SJSA1 (cell line): ENCODE measurements around the gene WSB2. TPM values are rescaled to one million over a fixed set of nuclear protein-coding genes. Genes with fewer than 3 reads are reported as not detected.

ENCODE experiments used
- DNase-seq, 2 experiments: peaks; one replicate each; pipeline ENCODE4 v3.0.0-alpha.2; 2015 to 2020; ENCODE audit warnings: low spot score in 2 of 2, low read depth in 1 of 2
- H3K27ac ChIP-seq: fragments of 250-450 bp; sonication (Bioruptor Pico); 2 replicates; pipeline ENCODE4 v1.5.1; 2020; ENCODE audit warnings: mild to moderate bottlenecking, moderate library complexity
- H3K27me3 ChIP-seq: fragments of 250-450 bp; sonication (Bioruptor Pico); replicated peaks from 2 replicates; pipeline ENCODE4 v1.5.1; 2020; ENCODE audit warnings: mild to moderate bottlenecking, moderate library complexity
- H3K36me3 ChIP-seq: fragments of 250-450 bp; sonication (Bioruptor Pico); 2 replicates; pipeline ENCODE4 v1.5.1; 2020; ENCODE audit warnings: mild to moderate bottlenecking
- H3K4me1 ChIP-seq: fragments of 250-450 bp; sonication (Bioruptor Pico); replicated peaks from 2 replicates; pipeline ENCODE4 v1.6.1; 2021; ENCODE audit warnings: mild to moderate bottlenecking
- H3K4me3 ChIP-seq: fragments of 250-450 bp; sonication (Bioruptor Pico); 2 replicates; pipeline ENCODE4 v1.5.1; 2020; ENCODE audit warnings: mild to moderate bottlenecking
- H3K9me3 ChIP-seq: fragments of 250-450 bp; sonication (Bioruptor Pico); replicated peaks from 2 replicates; pipeline ENCODE4 v1.5.1; 2020; ENCODE audit warnings: mild to moderate bottlenecking
- total RNA-seq: library from RNA; depleted of rRNA; stranded (reverse); fragments of >200 nt; shearing (Covaris generic); gene quantifications from 2 replicates; pipeline ENCODE4 v1.2.3, GENCODE V29; 2014; rRNA removed

Gene WSB2
- 160 and 164 TPM in 2 replicates for total RNA-seq

GRCh38 chr12:118061011-118061872 is at the start of gene WSB2:
WSB2 (minus strand) TSS chr12:118061179; CDS start chr12:118061048, 131 bp downstream.
- no peaks in the 10 kb centered on the region for H3K27me3 ChIP-seq
- peak; percentile 24 to 75 for DNase-seq

GRCh38 chr12:118109088-118109487 is 48.1 kb upstream of the WSB2 start:
- Histone ChIP-seq H3K4me1 (no peaks in the 10 kb centered on the region), H3K27me3 (no peaks in the 10 kb centered on the region), H3K9me3 (no peaks in the 10 kb centered on the region), H3K4me3 (no peak overlapping the region), H3K36me3 (no peaks in the 10 kb centered on the region), H3K27ac (no peak overlapping the region)
- DNase-seq = no peak

More at GRCh38 chr12:118061011-118061872, at the start of gene WSB2:
- Histone ChIP-seq H3K27ac (peak within 1 kb of the TSS; percentile 99), H3K4me3 (peak within 1 kb of the TSS; percentile 87), H3K9me3 (no peaks in the 10 kb centered on the region), H3K4me1 (peaks cover 52% of the 10 kb centered on the region), H3K36me3 (peaks cover 21% of the 10 kb centered on the region)

DNA sequence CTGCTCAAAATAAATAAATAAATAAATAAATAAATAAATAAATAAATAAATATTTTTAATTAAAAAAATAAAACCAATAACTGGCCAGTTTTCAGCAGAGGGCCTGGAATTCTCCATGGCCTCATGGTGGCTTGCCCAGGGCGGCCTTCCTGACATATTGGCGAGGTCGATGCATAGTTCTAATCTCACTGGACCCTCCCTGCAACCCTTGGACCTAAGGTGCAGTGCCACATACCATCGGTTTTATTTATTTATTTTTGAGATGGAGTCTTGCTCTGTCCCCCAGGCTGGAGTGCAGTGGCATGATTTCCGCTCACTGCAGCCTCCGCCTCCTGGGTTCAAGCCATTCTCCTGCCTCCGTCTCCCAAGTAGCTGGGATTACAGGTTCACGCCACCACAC is 46.7 kb upstream of the WSB2 start:
- Histone ChIP-seq H3K9me3 (no peaks in the 10 kb centered on the region), H3K36me3 (no peaks in the 10 kb centered on the region), H3K27ac (no peak overlapping the region), H3K4me1 (no peaks in the 10 kb centered on the region), H3K27me3 (no peaks in the 10 kb centered on the region), H3K4me3 (no peak overlapping the region)
- DNase-seq = no peak

- Histone ChIP-seq H3K36me3 (no peaks in the 10 kb centered on the region), H3K4me1 (no peaks in the 10 kb centered on the region), H3K9me3 (no peaks in the 10 kb centered on the region), H3K4me3 (no peak overlapping the region), H3K27ac (no peak overlapping the region), H3K27me3 (no peaks in the 10 kb centered on the region)
- no peak for DNase-seq
Measured at GRCh38 chr12:118107011-118107410, 46.0 kb upstream of the WSB2 start.

DNA sequence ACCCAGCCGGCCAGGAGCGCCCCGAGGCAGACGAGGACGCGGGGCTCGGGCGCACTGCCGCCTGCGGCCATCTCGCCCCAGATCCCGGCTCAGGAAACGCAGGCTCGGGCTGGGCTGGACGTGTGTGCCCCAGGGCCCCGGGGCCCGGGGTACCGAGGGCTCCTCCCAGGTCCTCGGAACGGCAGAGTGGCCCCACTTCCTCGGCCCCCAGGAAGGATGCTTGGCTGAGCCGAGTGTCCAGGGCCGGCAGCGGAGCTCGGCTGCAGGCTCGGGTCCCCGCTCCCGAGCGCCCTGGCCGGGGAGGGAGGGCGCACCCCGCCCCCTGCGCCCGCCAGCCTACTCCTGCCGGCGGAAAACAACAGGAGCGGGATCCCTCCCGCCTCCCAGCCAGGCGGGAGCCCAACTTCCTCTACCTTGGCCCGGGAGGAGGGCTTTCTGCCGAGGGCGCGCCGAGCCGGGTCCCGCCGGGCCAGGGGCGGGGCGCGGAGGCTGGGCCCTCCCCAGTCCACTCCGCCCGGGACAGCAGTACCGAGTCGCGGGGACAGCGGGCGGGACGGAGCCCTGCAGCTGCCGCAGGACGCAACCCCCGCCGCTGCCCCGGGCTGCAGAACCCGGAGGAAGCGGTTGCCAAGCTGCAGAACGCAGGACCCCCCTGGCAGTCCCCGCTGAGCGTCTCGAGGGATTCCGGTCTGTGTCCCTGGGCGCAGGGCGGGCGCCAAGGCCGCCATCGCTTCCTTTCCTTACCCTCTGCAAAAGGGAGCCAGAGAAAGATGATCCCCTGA is 42.8 kb upstream of the WSB2 start, which contains the start of gene VSIG10:
VSIG10 (minus strand) TSS at position 411 of the 782 bp plus-strand sequence; CDS start at position 71, 340 bp downstream.
- no peaks in the 10 kb centered on the region for H3K4me1 ChIP-seq
- peak within 1 kb of the TSS; percentile 70 for H3K4me3 ChIP-seq
- peak within 1 kb of the TSS; percentile 17; the same call in 1 of the 2 replicates for H3K27ac ChIP-seq
- no peaks in the 10 kb centered on the region for H3K27me3 ChIP-seq
- no peaks in the 10 kb centered on the region for H3K9me3 ChIP-seq
- no peaks in the 10 kb centered on the region for H3K36me3 ChIP-seq
- DNase-seq = peak; percentile 72 to 83

GRCh38 chr12:118103201-118103600 is 42.2 kb upstream of the WSB2 start:
- peak in 1 of 2 experiments; percentile 42 for DNase-seq
- no peaks in the 10 kb centered on the region for H3K36me3 ChIP-seq
- H3K27me3 ChIP-seq = no peaks in the 10 kb centered on the region
- no peaks in the 10 kb centered on the region for H3K4me1 ChIP-seq
- peak overlapping the region; percentile 70 for H3K4me3 ChIP-seq
- no peaks in the 10 kb centered on the region for H3K9me3 ChIP-seq
- H3K27ac ChIP-seq = 0 out of 2 replicates have a peak overlapping the region, but pooled peaks have one; percentile 17

DNA sequence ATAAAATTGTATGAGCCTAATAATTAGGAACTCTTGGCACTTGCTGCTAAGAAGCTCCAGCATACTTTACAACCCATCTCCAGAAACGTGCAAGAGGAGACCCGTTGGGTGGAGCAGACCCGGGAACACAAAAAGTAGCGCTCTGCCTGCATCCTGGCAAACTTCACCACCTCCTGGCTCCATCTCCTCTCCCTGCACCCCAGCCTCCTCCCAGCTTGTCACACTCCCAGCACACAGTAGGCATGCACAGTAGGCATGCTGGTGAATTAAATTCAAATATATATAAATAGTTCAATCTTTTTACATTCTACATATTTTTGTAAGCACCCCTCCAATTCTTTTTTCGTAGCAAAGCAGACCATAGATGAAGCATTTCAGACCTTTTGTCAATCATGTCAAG is 41.6 kb upstream of the WSB2 start:
- Histone ChIP-seq H3K27ac (no peak overlapping the region), H3K4me1 (no peaks in the 10 kb centered on the region), H3K27me3 (no peaks in the 10 kb centered on the region), H3K4me3 (peak overlapping the region; percentile 70), H3K9me3 (no peaks in the 10 kb centered on the region), H3K36me3 (no peaks in the 10 kb centered on the region)
- DNase-seq = no peak

DNA sequence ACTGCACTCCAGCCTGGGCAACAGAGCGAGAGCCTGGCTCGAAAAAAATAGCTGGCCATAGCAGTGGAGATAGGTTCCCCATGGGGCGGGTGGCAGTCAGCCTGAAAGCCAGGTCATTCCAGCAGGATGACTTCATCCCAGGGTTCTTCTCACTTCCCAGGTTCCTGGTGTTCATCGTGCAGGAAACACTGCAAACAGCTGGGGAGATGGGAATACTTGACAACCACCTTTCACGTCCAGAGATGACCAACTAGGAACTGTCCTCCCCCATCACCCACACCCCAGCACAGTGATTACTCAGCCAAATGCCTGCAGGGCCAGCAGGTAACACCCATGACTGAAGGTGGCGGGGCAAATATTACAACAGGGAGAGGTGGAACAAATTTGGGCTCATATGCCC is 41.1 kb upstream of the WSB2 start:
- Histone ChIP-seq H3K4me3 (no peak overlapping the region), H3K4me1 (no peaks in the 10 kb centered on the region)
- no peak for DNase-seq

GRCh38 chr12:118101051-118101450 is 40.1 kb upstream of the WSB2 start:
- Histone ChIP-seq H3K36me3 (no peaks in the 10 kb centered on the region), H3K4me3 (no peak overlapping the region), H3K27ac (no peak overlapping the region), H3K4me1 (no peaks in the 10 kb centered on the region), H3K9me3 (no peaks in the 10 kb centered on the region), H3K27me3 (no peaks in the 10 kb centered on the region)
- DNase-seq = no peak

More for the DNA sequence above, 41.1 kb upstream of the WSB2 start:
- H3K27ac ChIP-seq = no peak overlapping the region
- no peaks in the 10 kb centered on the region for H3K36me3 ChIP-seq
- H3K27me3 ChIP-seq = no peaks in the 10 kb centered on the region
- H3K9me3 ChIP-seq = no peaks in the 10 kb centered on the region

GRCh38 chr12:118098911-118099671 is 38.1 kb upstream of the WSB2 start:
- H3K4me3 ChIP-seq = no peak overlapping the region
- no peaks in the 10 kb centered on the region for H3K27me3 ChIP-seq
- no peaks in the 10 kb centered on the region for H3K4me1 ChIP-seq
- no peaks in the 10 kb centered on the region for H3K9me3 ChIP-seq
- H3K27ac ChIP-seq = no peak overlapping the region
- no peak for DNase-seq
- no peaks in the 10 kb centered on the region for H3K36me3 ChIP-seq

- DNase-seq = peak in 1 of 2 experiments; percentile 2
- Histone ChIP-seq H3K36me3 (no peaks in the 10 kb centered on the region), H3K4me1 (no peaks in the 10 kb centered on the region), H3K4me3 (no peak overlapping the region), H3K9me3 (no peaks in the 10 kb centered on the region), H3K27me3 (no peaks in the 10 kb centered on the region), H3K27ac (no peak overlapping the region)
Measured at GRCh38 chr12:118098401-118098800, 37.4 kb upstream of the WSB2 start.

DNA sequence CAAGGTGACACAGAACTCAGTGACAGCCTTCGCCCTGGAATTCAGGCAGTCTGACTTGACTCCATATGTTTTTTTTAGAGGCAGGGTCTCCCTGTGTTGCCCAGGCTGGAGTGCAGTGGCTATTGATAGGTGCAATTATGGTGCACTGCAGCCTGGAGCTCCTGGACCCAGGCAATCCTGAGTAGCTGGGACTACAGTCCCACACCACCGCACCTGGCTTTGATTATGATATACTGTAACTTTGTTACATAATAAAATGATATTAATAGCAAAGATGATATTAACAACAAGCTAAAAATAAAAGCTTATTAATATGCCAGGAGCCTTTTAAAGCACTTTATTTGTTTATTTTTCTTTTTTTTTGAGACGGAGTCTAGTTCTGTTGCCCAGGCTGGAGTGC is 33.1 kb upstream of the WSB2 start:
- Histone ChIP-seq H3K9me3 (no peaks in the 10 kb centered on the region), H3K4me3 (no peak overlapping the region), H3K4me1 (no peaks in the 10 kb centered on the region)

DNA sequence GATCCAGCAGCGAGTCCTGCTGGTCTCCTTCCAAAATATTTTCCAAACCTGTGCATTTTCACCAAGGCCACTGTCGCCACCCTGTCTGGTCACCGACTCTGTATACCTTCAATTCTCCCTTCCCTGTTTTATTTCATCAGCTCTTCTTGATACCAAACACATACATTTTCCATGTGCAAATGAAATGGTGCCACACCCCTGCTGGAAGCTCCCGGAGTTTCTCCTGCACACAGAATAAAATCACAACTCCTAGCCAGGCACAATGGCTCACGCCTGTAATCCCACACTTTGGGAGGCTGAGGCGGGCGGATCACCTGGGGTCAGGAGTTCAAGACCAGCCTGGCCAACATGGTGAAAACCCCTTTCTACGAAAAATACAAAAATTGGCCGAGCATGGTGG is 28.8 kb upstream of the WSB2 start:
- no peak for DNase-seq
- Histone ChIP-seq H3K9me3 (no peaks in the 10 kb centered on the region), H3K36me3 (no peaks in the 10 kb centered on the region; the same call in 1 of the 2 replicates), H3K27me3 (no peaks in the 10 kb centered on the region), H3K4me3 (no peak overlapping the region), H3K27ac (no peak overlapping the region), H3K4me1 (no peaks in the 10 kb centered on the region)

More for the DNA sequence above, 33.1 kb upstream of the WSB2 start:
- H3K27ac ChIP-seq = no peak overlapping the region
- H3K36me3 ChIP-seq = no peaks in the 10 kb centered on the region; the same call in 1 of the 2 replicates
- H3K27me3 ChIP-seq = no peaks in the 10 kb centered on the region
- no peak for DNase-seq
